Adrenal gland (tissue), 12 donors: ENCODE measurements around the gene CGRRF1. TPM values are rescaled to one million over a fixed set of nuclear protein-coding genes. Genes with fewer than 3 reads are reported as not detected.

ENCODE experiments used
- DNase-seq, 7 donors: peaks; one replicate each; pipeline ENCODE4 v3.0.0-alpha.2; 2019 to 2020
- H3K27ac ChIP-seq, 5 donors: fragments of 200-600 bp; sonication (generic) in 4 of 5; 1 replicate in 3 of 5; 2 replicates in 2 of 5; pipeline versions ENCODE4 v1.5.1 to v1.8.0; 2016 to 2020; ENCODE audit warnings: mild to moderate bottlenecking in 1 of 5
- H3K27me3 ChIP-seq: fragments of 200-600 bp; 2 replicates; pipeline ENCODE4 v1.8.0; 2021
- H3K36me3 ChIP-seq, 2 donors: fragments of 200-600 bp; replicated peaks in 1 of 2; 1 replicate in 1 of 2; 2 replicates in 1 of 2; pipeline versions ENCODE4 v1.5.1 to v1.8.0; 2018 to 2022
- H3K4me1 ChIP-seq, 2 donors: fragments of 200-600 bp; replicated peaks in 1 of 2; 1 replicate in 1 of 2; 2 replicates in 1 of 2; pipeline versions ENCODE4 v1.5.1 to v1.8.0; 2018 to 2021
- H3K4me3 ChIP-seq, 4 donors: fragments of 200-600 bp; sonication (generic) in 3 of 4; one replicate each; pipeline ENCODE4 v1.5.1; 2016 to 2018
- H3K9me3 ChIP-seq, 3 donors: fragments of 200-600 bp; sonication (generic) in 1 of 3; replicated peaks in 1 of 3; 1 replicate in 2 of 3; 2 replicates in 1 of 3; pipeline versions ENCODE4 v1.5.1 to v1.8.0; 2016 to 2021
- CTCF ChIP-seq, 6 experiments: fragments of 450-650 bp in 4 of 6; fragments of 200-600 bp in 2 of 6; sonication (generic) in 1 of 6; IDR thresholded peaks; 1 replicate in 5 of 6; 2 replicates in 1 of 6; pipeline versions ENCODE4 v1.5.1 to v1.8.0; 2016 to 2021; ENCODE audit warnings: antibody characterized with exemption in 6 of 6, mild to moderate bottlenecking in 2 of 6, moderate library complexity in 1 of 6
- POLR2A ChIP-seq, 2 donors: fragments of 450-650 bp; IDR thresholded peaks; one replicate each; pipeline ENCODE4 v1.6.1; 2017; ENCODE audit warnings: antibody characterized with exemption in 2 of 2, mild to moderate bottlenecking in 2 of 2, moderate library complexity in 1 of 2
- WGBS, 4 donors: extraction: QIAGEN DNeasy Blood & Tissue Kit in 2 of 4; methylation state at CpG; one replicate each; pipeline versions ENCODE4 v1.1.5 to v1.1.7; 2013 to 2017; 5-methylcytosine and 5-hydroxymethylcytosine counted together
- intact Hi-C, 2 donors: fragments of 100-400 bp; cut with DNase I; formaldehyde crosslinking; loops; one replicate each; pipeline versions ENCODE4 v1.14.1 to v1.15.0; 2022 to 2023
- polyA plus RNA-seq, 3 donors: library from polyadenylated mRNA; stranded (reverse); fragments of 200-250 nt in 2 of 3; fragments of 350-450 nt in 1 of 3; fragmentation: Illumina TruSeq in 1 of 3; extraction: RNeasy Lipid Tissue Mini Kit (QIAGEN cat#74804) in 1 of 3; gene quantifications; one replicate each; pipeline ENCODE4 v1.2.3, GENCODE V29; 2013 to 2014
- total RNA-seq, 9 donors: library from RNA; depleted of rRNA in 4 of 9; stranded (reverse); fragments of >200 nt in 4 of 9; fragments of 120-200 nt in 1 of 9; fragmentation: NEBNext Ultra II Directional in 1 of 9; extraction: Animal tissue kit (Norgen Biotek cat#: 25700) in 1 of 9; gene quantifications; one replicate each; pipeline versions ENCODE4 v1.1.0 to v1.2.4, GENCODE V29; 2013 to 2023
- donor health status: healthy with polysubstance abuse.
- donor health status: Bipolar disorder and iron deficiency.
- donor health status: DM: yes; HTN: yes; CAD: no.
- donor health status: DM: no; HTN: no; CAD: no.
- donor health status: DM: no; HTN: no; CAD: no.
- donor health status: DM: yes; HTN: yes; CAD: no.

Gene CGRRF1
- total and polyA plus RNA-seq, 12 donors: 9.4 to 26.9 (median 18.5) TPM

GRCh38 chr14:54480830-54481562, 28.7 kb upstream of the CGRRF1 start:
- no peak overlapping the region for H3K27ac ChIP-seq
- H3K27me3 ChIP-seq: no peaks in the 10 kb centered on the region
- 88 to 93% (median 91%) methylated on average over 4 of the region's 4 CpGs for WGBS, 4 donors
- no peak for TF ChIP-seq POLR2A (IDR thresholded peaks at IDR 0.05)
- no peak for TF ChIP-seq CTCF (IDR thresholded peaks at IDR 0.05)
- DNase-seq: no peak
- peaks cover 0 to 14% of the 10 kb centered on the region in 2 donors for H3K36me3 ChIP-seq
- peaks cover 0 to 35% of the 10 kb centered on the region in 2 donors for H3K4me1 ChIP-seq
- intact Hi-C loops: no loop called here
- H3K9me3 ChIP-seq: peaks cover 0 to 7% (median 0%) of the 10 kb centered on the region in 3 donors
- H3K4me3 ChIP-seq: no peak overlapping the region

- TF ChIP-seq CTCF (IDR thresholded peaks at IDR 0.05): no peak
- TF ChIP-seq POLR2A (IDR thresholded peaks at IDR 0.05): no peak
- intact Hi-C loops: no loop called here
- no peak overlapping the region for H3K4me3 ChIP-seq
- H3K36me3 ChIP-seq: peaks cover 0 to 14% of the 10 kb centered on the region in 2 donors
- no peak for DNase-seq
- no peak overlapping the region for H3K27ac ChIP-seq
- WGBS, 4 donors: 80 to 94% (median 91%) methylated on average over 2 of the region's 2 CpGs
- H3K27me3 ChIP-seq: no peaks in the 10 kb centered on the region
- peaks cover 0 to 42% of the 10 kb centered on the region in 2 donors for H3K4me1 ChIP-seq
- H3K9me3 ChIP-seq: peaks cover 0 to 7% (median 0%) of the 10 kb centered on the region in 3 donors
Observed at GRCh38 chr14:54481695-54482094, 28.0 kb upstream of the CGRRF1 start.

GRCh38 chr14:54483073-54483745, 26.5 kb upstream of the CGRRF1 start:
- peaks cover 0 to 4% of the 10 kb centered on the region in 2 donors for H3K36me3 ChIP-seq
- 76 to 87% (median 78%) methylated on average over 8 of the region's 8 CpGs for WGBS, 4 donors

GRCh38 chr14:54483846-54484245, 25.9 kb upstream of the CGRRF1 start:
- peaks cover 0 to 4% of the 10 kb centered on the region in 2 donors for H3K36me3 ChIP-seq
- no peak overlapping the region for H3K27ac ChIP-seq
- no peak for TF ChIP-seq CTCF (IDR thresholded peaks at IDR 0.05)
- no peak for TF ChIP-seq POLR2A (IDR thresholded peaks at IDR 0.05)
- no peaks in the 10 kb centered on the region for H3K9me3 ChIP-seq
- peaks cover 0 to 56% of the 10 kb centered on the region in 2 donors for H3K4me1 ChIP-seq
- H3K27me3 ChIP-seq: no peaks in the 10 kb centered on the region
- DNase-seq: no peak
- H3K4me3 ChIP-seq: no peak overlapping the region
- intact Hi-C loops: no loop called here

More at GRCh38 chr14:54483073-54483745, 26.5 kb upstream of the CGRRF1 start:
- Histone ChIP-seq H3K9me3 (no peaks in the 10 kb centered on the region), H3K4me3 (no peak overlapping the region), H3K27ac (no peak overlapping the region), H3K27me3 (no peaks in the 10 kb centered on the region), H3K4me1 (peaks cover 0 to 56% of the 10 kb centered on the region in 2 donors)
- intact Hi-C loops: no loop called here
- no peak for DNase-seq
- TF ChIP-seq POLR2A (IDR thresholded peaks at IDR 0.05): no peak
